ENCODE results near the gene UBE2H. TPM values are rescaled to one million over a fixed set of nuclear protein-coding genes. Genes with fewer than 3 reads are reported as not detected.

The UBE2H gene
- total RNA-seq, 1 donor from 2014 or later, result 68.5 TPM

GRCh38 chr7:129989466-129989865 lies 36.7 kb upstream of the UBE2H start:
- Histone ChIP-seq H3K9me3 (no peaks in the 10 kb centered on the region), H3K27ac (no peak overlapping the region), H3K27me3 (no peaks in the 10 kb centered on the region), H3K4me3 (no peak overlapping the region), H3K36me3 (no peaks in the 10 kb centered on the region), H3K4me1 (no peaks in the 10 kb centered on the region)
- intact Hi-C loops (cut with DNase I), result no loop called here
- TF ChIP-seq POLR2A (IDR thresholded peaks at IDR 0.05), result no peak
- TF ChIP-seq, protein P1, sequence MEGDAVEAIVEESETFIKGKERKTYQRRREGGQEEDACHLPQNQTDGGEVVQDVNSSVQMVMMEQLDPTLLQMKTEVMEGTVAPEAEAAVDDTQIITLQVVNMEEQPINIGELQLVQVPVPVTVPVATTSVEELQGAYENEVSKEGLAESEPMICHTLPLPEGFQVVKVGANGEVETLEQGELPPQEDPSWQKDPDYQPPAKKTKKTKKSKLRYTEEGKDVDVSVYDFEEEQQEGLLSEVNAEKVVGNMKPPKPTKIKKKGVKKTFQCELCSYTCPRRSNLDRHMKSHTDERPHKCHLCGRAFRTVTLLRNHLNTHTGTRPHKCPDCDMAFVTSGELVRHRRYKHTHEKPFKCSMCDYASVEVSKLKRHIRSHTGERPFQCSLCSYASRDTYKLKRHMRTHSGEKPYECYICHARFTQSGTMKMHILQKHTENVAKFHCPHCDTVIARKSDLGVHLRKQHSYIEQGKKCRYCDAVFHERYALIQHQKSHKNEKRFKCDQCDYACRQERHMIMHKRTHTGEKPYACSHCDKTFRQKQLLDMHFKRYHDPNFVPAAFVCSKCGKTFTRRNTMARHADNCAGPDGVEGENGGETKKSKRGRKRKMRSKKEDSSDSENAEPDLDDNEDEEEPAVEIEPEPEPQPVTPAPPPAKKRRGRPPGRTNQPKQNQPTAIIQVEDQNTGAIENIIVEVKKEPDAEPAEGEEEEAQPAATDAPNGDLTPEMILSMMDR (IDR thresholded peaks at IDR 0.05), result no peak
- no peak for TF ChIP-seq POLR2AphosphoS5 (IDR thresholded peaks at IDR 0.05; ENCODE audit: insufficient read depth in 1 of 2, low read depth in 1 of 2)
- DNase-seq (ENCODE audit: extremely low spot score in 2 of 2), result no peak

DNA sequence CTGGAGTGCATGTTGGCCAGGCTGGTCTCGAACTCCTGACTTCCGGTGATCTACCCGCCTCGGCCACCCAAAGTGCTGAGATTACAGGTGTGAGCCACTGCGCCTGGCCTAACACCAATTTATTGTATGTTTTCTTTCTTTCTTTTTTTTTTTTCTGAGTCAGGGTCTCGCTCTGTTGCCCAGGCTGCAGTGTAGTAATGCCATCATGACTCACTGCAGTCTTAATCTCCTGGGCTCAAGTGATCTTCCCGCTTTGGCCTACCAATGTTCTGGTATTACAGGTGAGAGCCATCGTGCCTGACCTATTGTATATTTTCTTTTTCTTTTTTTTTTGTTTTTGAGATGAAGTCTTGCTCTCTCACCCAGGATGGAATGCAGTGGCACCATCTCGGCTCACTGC lies 33.8 kb upstream of the UBE2H start:
- Histone ChIP-seq H3K27ac (no peak overlapping the region), H3K9me3 (no peaks in the 10 kb centered on the region), H3K4me1 (no peaks in the 10 kb centered on the region), H3K27me3 (no peaks in the 10 kb centered on the region), H3K36me3 (no peaks in the 10 kb centered on the region), H3K4me3 (no peak overlapping the region)
- intact Hi-C loops (cut with DNase I), result no loop called here
- no peak for DNase-seq (ENCODE audit: extremely low spot score in 2 of 2)
- TF ChIP-seq, protein P1 (IDR thresholded peaks at IDR 0.05), result no peak
- TF ChIP-seq POLR2A (IDR thresholded peaks at IDR 0.05), result no peak
- no peak for TF ChIP-seq POLR2AphosphoS5 (IDR thresholded peaks at IDR 0.05; ENCODE audit: insufficient read depth in 1 of 2, low read depth in 1 of 2)

DNA sequence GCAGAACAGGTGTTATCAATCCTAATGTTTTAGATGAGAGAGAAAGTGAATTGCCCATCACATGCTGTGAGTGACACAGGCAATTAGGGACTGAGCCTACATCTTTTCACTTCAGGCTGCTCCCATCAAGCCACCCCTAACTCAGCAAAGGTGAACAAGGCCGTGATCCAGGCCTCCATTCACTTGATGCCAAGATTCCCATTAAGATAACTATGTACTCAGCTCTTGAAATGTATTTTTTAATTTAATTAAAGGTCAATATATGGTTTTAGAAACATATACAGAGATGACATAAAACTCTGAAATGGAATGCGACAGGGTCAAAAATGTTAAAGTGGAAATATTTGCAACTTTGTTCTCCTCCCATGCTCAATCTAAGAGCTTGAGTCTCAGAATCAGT lies 27.9 kb upstream of the UBE2H start:
- TF ChIP-seq POLR2A (IDR thresholded peaks at IDR 0.05) (no peak), POLR2AphosphoS5 (IDR thresholded peaks at IDR 0.05; ENCODE audit: insufficient read depth in 1 of 2, low read depth in 1 of 2) (no peak)
- TF ChIP-seq, protein P1 (IDR thresholded peaks at IDR 0.05), result no peak
- intact Hi-C loops (cut with DNase I), result no loop called here

DNA sequence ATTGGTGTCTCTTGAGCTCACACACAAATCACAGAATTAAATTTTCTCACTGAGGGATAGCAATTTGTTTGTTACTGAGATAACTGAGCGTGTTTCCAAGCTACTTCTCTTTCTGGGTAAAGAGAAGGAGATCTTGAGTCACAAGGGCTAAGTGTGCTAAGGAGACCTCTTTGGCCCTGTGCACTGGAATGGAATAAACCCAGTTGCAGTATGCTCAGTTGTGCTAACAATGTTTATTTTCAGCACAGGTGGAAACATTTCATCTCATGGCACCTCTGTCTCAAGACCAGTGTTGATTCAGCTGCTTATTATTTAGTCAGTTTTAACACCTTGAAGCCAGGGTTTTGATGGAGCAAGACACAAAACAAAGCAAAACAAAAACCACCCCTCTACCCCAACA lies 22.5 kb upstream of the UBE2H start:
- DNase-seq (ENCODE audit: extremely low spot score in 2 of 2), result no peak
- H3K9me3 ChIP-seq, result no peaks in the 10 kb centered on the region
- no peak overlapping the region for H3K4me3 ChIP-seq
- no peak overlapping the region for H3K27ac ChIP-seq
- intact Hi-C loops (cut with DNase I), result no loop called here
- H3K4me1 ChIP-seq, result peaks cover 6% of the 10 kb centered on the region
- TF ChIP-seq POLR2AphosphoS5 (IDR thresholded peaks at IDR 0.05; ENCODE audit: insufficient read depth in 1 of 2, low read depth in 1 of 2), result no peak
- TF ChIP-seq, protein P1 (IDR thresholded peaks at IDR 0.05), result no peak
- no peak for TF ChIP-seq POLR2A (IDR thresholded peaks at IDR 0.05)
- no peaks in the 10 kb centered on the region for H3K36me3 ChIP-seq
- H3K27me3 ChIP-seq, result no peaks in the 10 kb centered on the region

More for the DNA sequence above, 27.9 kb upstream of the UBE2H start:
- H3K4me3 ChIP-seq, result no peak overlapping the region
- H3K27ac ChIP-seq, result no peak overlapping the region
- DNase-seq (ENCODE audit: extremely low spot score in 2 of 2), result no peak
- no peaks in the 10 kb centered on the region for H3K9me3 ChIP-seq
- no peaks in the 10 kb centered on the region for H3K36me3 ChIP-seq
- H3K4me1 ChIP-seq, result no peaks in the 10 kb centered on the region
- no peaks in the 10 kb centered on the region for H3K27me3 ChIP-seq

GRCh38 chr7:129970816-129971215 lies 18.1 kb upstream of the UBE2H start:
- Histone ChIP-seq H3K4me3 (no peak overlapping the region), H3K9me3 (no peaks in the 10 kb centered on the region), H3K27ac (no peak overlapping the region), H3K27me3 (no peaks in the 10 kb centered on the region), H3K4me1 (peaks cover 11% of the 10 kb centered on the region), H3K36me3 (no peaks in the 10 kb centered on the region)
- intact Hi-C loops (cut with DNase I), result no loop called here
- no peak for DNase-seq (ENCODE audit: extremely low spot score in 2 of 2)
- no peak for TF ChIP-seq POLR2AphosphoS5 (IDR thresholded peaks at IDR 0.05; ENCODE audit: insufficient read depth in 1 of 2, low read depth in 1 of 2)
- TF ChIP-seq, protein P1 (IDR thresholded peaks at IDR 0.05), result no peak
- no peak for TF ChIP-seq POLR2A (IDR thresholded peaks at IDR 0.05)
